ENCODE data around the gene RNASE4. TPM values are rescaled to one million over a fixed set of nuclear protein-coding genes. Genes with fewer than 3 reads are reported as not detected.

The RNASE4 gene
- total and polyA plus RNA-seq, 10 of the 15 experiments (the other 5 are each of a cell fraction or from before 2014, with no cell fraction given), result 0.87 to 2.6 (median 1.3) TPM

DNA sequence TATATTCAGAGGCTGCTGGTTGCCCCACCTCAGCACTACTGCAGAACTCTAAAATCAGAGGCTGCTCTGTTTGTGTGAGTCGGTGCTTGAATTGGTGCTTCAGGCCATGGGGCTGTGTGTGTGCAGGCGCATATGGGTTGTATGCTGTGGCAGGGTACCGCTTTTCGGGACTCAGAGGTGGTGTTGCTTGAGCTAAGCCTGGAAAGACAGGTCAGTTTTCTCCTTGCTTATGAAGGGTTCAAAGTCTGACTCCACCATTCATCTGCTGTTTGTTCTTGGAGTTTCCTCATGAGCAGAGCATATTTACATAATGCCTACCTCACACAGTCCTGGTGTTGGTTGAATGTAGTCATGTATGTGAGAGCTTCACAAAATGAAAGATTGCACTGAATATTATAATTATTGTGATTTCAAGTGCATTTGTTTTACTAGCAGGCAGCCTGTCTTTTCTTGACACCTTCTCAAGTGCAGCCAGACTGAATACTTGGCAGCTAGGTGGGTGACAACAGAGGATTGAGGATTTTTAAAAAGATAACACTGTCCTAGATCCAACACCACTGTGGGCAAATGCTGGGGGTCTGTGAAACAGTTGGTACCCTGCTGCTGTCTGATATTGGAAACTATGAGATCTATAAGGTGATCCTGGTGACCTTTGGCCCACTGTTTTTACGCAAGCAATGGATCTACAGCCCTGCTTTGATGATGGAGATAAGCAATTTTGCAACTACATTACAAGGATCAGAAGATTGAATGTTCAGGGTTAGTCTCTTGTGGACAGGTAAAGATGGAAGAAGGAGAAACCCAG, 3.2 kb downstream of the RNASE4 start (continued):
- TF ChIP-seq NRF1 (conservative IDR thresholded peaks at IDR 0.05; ENCODE audit: low read depth, low read length), result no peak
- TF ChIP-seq HDAC6 (IDR thresholded peaks at IDR 0.05; ENCODE audit: unreplicated experiment), result no peak
- no peak for TF ChIP-seq POLR2AphosphoS2 (IDR thresholded peaks at IDR 0.05; ENCODE audit: low read depth, low read length)
- no peak for TF ChIP-seq NR2F1 (conservative IDR thresholded peaks at IDR 0.05)
- TF ChIP-seq, protein P1, sequence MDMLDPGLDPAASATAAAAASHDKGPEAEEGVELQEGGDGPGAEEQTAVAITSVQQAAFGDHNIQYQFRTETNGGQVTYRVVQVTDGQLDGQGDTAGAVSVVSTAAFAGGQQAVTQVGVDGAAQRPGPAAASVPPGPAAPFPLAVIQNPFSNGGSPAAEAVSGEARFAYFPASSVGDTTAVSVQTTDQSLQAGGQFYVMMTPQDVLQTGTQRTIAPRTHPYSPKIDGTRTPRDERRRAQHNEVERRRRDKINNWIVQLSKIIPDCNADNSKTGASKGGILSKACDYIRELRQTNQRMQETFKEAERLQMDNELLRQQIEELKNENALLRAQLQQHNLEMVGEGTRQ (IDR thresholded peaks at IDR 0.05; ENCODE audit: borderline replicate concordance, low read depth, low read length), result no peak
- no peak for TF ChIP-seq SREBF2 (IDR thresholded peaks at IDR 0.05; ENCODE audit: low read length)
- TF ChIP-seq SIX5 (IDR thresholded peaks at IDR 0.05; ENCODE audit: low read depth, low read length, severe bottlenecking), result no peak
- no peak for TF ChIP-seq SIN3A (IDR thresholded peaks at IDR 0.05; ENCODE audit: low read depth, low read length)

DNA sequence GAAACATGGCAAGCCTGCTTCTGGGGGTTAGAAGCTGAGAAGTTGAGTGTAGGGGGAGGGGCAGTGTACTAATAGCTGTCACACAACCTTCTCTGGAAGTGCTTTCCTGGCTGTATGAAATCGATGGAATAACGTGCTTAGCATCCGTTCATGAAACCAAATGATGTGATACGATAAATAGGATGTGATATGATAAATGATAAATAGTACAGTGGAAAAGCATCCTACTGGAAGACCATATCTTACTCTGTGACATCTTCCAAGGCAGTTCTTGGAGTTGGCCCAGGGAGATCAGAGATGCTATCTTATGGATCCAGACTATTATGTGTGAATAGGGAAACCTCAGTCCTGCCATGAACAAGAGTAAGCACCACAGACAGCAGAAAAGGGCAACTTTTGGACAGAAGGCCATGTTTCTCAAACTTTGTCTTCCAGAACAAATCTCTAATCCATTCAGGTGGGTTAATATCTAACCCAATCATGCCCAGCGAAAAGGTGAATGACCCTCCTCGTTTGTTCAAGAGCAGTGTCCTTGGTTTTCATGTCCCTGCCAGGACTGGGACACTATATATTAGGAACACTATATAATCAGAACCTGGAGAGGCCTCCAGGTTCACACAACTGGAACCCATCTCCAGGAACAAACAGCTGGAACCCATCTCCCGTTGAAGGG, 3.9 kb downstream of the RNASE4 start, which contains the start of gene ANG:
Gene ANG, plus strand, starts transcription at position 598 of the 673 bp plus-strand sequence. CDS start 4,801 bp downstream, outside the sequence.
- ChIA-PET POLR2A (interaction anchor here (0.6 to 1.0 kb wide), 2 partner anchors 58 to 75 kb away, joined by 3 to 6 read pairs; no protein-coding TSS in a partner anchor), RAD21 (ENCODE audit: unreplicated experiment) (interaction anchor here (1.0 to 1.8 kb wide), 7 partner anchors 23 to 80 kb away, joined by 3 to 9 read pairs (median 5); no protein-coding TSS in a partner anchor), CTCF (interaction anchor here (1.2 to 11.0 kb wide), 7 partner anchors 9 to 361 kb away, joined by 3 to 214 read pairs (median 4); no protein-coding TSS in a partner anchor), SMC1A (ENCODE audit: uncharacterized antibody, unreplicated experiment) (interaction anchor here (1.0 to 2.5 kb wide), 5 partner anchors 8 to 76 kb away, joined by 3 to 20 read pairs (median 3); no protein-coding TSS in a partner anchor)
- intact Hi-C loops (cut with micrococcal nuclease; ENCODE audit: unreplicated experiment), result no loop called here
- DNase-seq (ENCODE audit: low read depth, low spot score), result no peak
- no peaks in the 10 kb centered on the region for H3K36me3 ChIP-seq (ENCODE audit: control insufficient read depth in 2 of 2, insufficient read depth in 2 of 2, low read length in 1 of 2)
- TF ChIP-seq EP300 (IDR thresholded peaks at IDR 0.05; ENCODE audit: borderline replicate concordance in 1 of 2, control insufficient read depth in 1 of 2, low read depth in 2 of 2, low read length in 2 of 2) (no peak), DPF2 (IDR thresholded peaks at IDR 0.05) (no peak), YBX1 (IDR thresholded peaks at IDR 0.05) (no peak), SRF (IDR thresholded peaks at IDR 0.05; ENCODE audit: low read depth in 2 of 2, low read length in 2 of 2) (no peak), BCL11A (IDR thresholded peaks at IDR 0.05; ENCODE audit: low read depth, low read length) (no peak), CBX3 (IDR thresholded peaks at IDR 0.05; ENCODE audit: borderline replicate concordance, low read depth) (no peak)
- FAIRE-seq, result no peak
- no peaks in the 10 kb centered on the region for H3K9me3 ChIP-seq (replicated peaks; ENCODE audit: control insufficient read depth, insufficient read depth, low read length)
- H3K4me1 ChIP-seq (ENCODE audit: control insufficient read depth, insufficient read depth, low read length), result peaks cover 7% of the 10 kb centered on the region
- H3K79me2 ChIP-seq (ENCODE audit: control insufficient read depth, insufficient read depth, low read length), result no peaks in the 10 kb centered on the region
- no peak within 1 kb of the TSS for H3K4me2 ChIP-seq (ENCODE audit: control insufficient read depth, insufficient read depth)
- in situ Hi-C loops (cut with MboI), result no loop called here
- H2AFZ ChIP-seq (ENCODE audit: control insufficient read depth, low read depth, low read length), result no peak within 1 kb of the TSS
- 94% methylated on average over 7 of the region's 7 CpGs for WGBS (ENCODE audit: insufficient coverage, insufficient replicate concordance, low lambda C conversion rate, missing lambda C conversion rate)
- no peaks in the 10 kb centered on the region for H4K20me1 ChIP-seq (ENCODE audit: control insufficient read depth, insufficient read depth)
- H3K27me3 ChIP-seq (replicated peaks in 1 of 2; ENCODE audit: control insufficient read depth in 2 of 2, insufficient read depth in 2 of 2, low read length in 1 of 2), result no peaks in the 10 kb centered on the region
- no peak within 1 kb of the TSS for H3K4me3 ChIP-seq
- no peak for ATAC-seq
- H3K9ac ChIP-seq (ENCODE audit: control insufficient read depth, insufficient read depth, low read length), result no peak within 1 kb of the TSS
- H3K27ac ChIP-seq (ENCODE audit: control insufficient read depth, insufficient read depth), result no peak within 1 kb of the TSS
- BruUV-seq (replicated peaks), result no TSS peak

Measured in GM12878 (cell line).